SK-N-SH treated with all-trans-retinoic acid at 6 μM for 48 hours (cell line): ENCODE measurements around the gene ZSWIM2.

Experiments
- ATAC-seq: fragments of 200-7000 bp; cut with Tn5 transposase; 3 replicates; pipeline ENCODE4 v1.9.1; 2020; ENCODE audit warnings: mild to moderate bottlenecking, moderate library complexity
- ARNTL ChIP-seq: fragments of 450-650 bp; formaldehyde crosslinking; IDR thresholded peaks from 2 replicates; pipeline ENCODE4 v1.5.0; 2020; ENCODE audit warnings: low read depth, mild to moderate bottlenecking, moderate library complexity, borderline replicate concordance
- BACH2 ChIP-seq: fragments of 250-450 bp; sonication (Bioruptor Pico); IDR thresholded peaks from 2 replicates; pipeline ENCODE4 v1.9.0; 2021; ENCODE audit warnings: mild to moderate bottlenecking, borderline replicate concordance
- CSDC2 ChIP-seq: fragments of 250-450 bp; sonication (Bioruptor Pico); IDR thresholded peaks from 2 replicates; pipeline ENCODE4 v1.5.0; 2020; ENCODE audit warnings: mild to moderate bottlenecking, moderate library complexity
- CSRNP3 ChIP-seq: fragments of 250-450 bp; sonication (Bioruptor Pico); IDR thresholded peaks from 2 replicates; pipeline ENCODE4 v1.5.1; 2021; ENCODE audit warnings: mild to moderate bottlenecking, moderate library complexity
- ESRRG ChIP-seq: fragments of 250-450 bp; sonication (Bioruptor Pico); IDR thresholded peaks from 2 replicates; pipeline ENCODE4 v1.6.1; 2021; ENCODE audit warnings: mild to moderate bottlenecking
- GLIS3 ChIP-seq: fragments of 250-450 bp; sonication (Bioruptor Pico); IDR thresholded peaks from 2 replicates; pipeline ENCODE4 v1.5.0; 2020; ENCODE audit warnings: mild to moderate bottlenecking, moderate library complexity
- ISL1 ChIP-seq: fragments of 250-450 bp; sonication (Bioruptor Pico); IDR thresholded peaks from 2 replicates; pipeline ENCODE4 v2.1.2; 2022; ENCODE audit warnings: mild to moderate bottlenecking, moderate library complexity
- OSR1 ChIP-seq: fragments of 250-450 bp; sonication (Bioruptor Pico); IDR thresholded peaks from 2 replicates; pipeline ENCODE4 v1.8.0; 2022; ENCODE audit warnings: moderate library complexity, mild to moderate bottlenecking, inconsistent platforms
- PATZ1 ChIP-seq: fragments of 250-450 bp; sonication (Bioruptor Pico); IDR thresholded peaks from 2 replicates; pipeline ENCODE4 v1.8.0; 2020; ENCODE audit warnings: mild to moderate bottlenecking, moderate library complexity, borderline replicate concordance
- PPARA ChIP-seq: fragments of 250-450 bp; sonication (Bioruptor Pico); IDR thresholded peaks from 2 replicates; pipeline ENCODE4 v1.5.0; 2020; ENCODE audit warnings: mild to moderate bottlenecking, borderline replicate concordance
- RARB ChIP-seq: fragments of 250-450 bp; sonication (Bioruptor Pico); IDR thresholded peaks from 2 replicates; pipeline ENCODE4 v1.8.0; 2021; ENCODE audit warnings: mild to moderate bottlenecking, moderate library complexity
- TCF4 ChIP-seq: fragments of 250-450 bp; sonication (Bioruptor Pico); IDR thresholded peaks from 2 replicates; pipeline ENCODE4 v1.8.0; 2021; ENCODE audit warnings: mild to moderate bottlenecking, moderate library complexity, borderline replicate concordance
- ZC3H10 ChIP-seq: fragments of 250-450 bp; sonication (Bioruptor Pico); IDR thresholded peaks from 2 replicates; pipeline ENCODE4 v1.5.1; 2021; ENCODE audit warnings: mild to moderate bottlenecking, moderate library complexity
- ZFP3 ChIP-seq: fragments of 250-450 bp; sonication (Bioruptor Pico); IDR thresholded peaks from 2 replicates; pipeline ENCODE4 v1.5.0; 2020; ENCODE audit warnings: mild to moderate bottlenecking, moderate library complexity
- ZFP30 ChIP-seq: fragments of 450-650 bp; formaldehyde crosslinking; IDR thresholded peaks from 2 replicates; pipeline ENCODE4 v1.5.0; 2022; ENCODE audit warnings: mild to moderate bottlenecking, moderate library complexity
- ZNF565 ChIP-seq: fragments of 450-650 bp; formaldehyde crosslinking; conservative IDR thresholded peaks from 2 replicates; pipeline ENCODE4 v1.5.0; 2020; ENCODE audit warnings: low read depth, mild to moderate bottlenecking, moderate library complexity
- ZNF70 ChIP-seq: fragments of 450-650 bp; formaldehyde crosslinking; IDR thresholded peaks from 2 replicates; pipeline ENCODE4 v1.5.0; 2020; ENCODE audit warnings: mild to moderate bottlenecking, moderate library complexity
- ZNF8 ChIP-seq: fragments of 450-650 bp; formaldehyde crosslinking; IDR thresholded peaks from 2 replicates; pipeline ENCODE4 v1.5.0; 2020; ENCODE audit warnings: mild to moderate bottlenecking, moderate library complexity
- TF ChIP-seq, protein P1 (sequence below): fragments of 250-450 bp; sonication (Bioruptor Pico); IDR thresholded peaks from 2 replicates; pipeline ENCODE4 v1.8.0; 2021; ENCODE audit warnings: low read depth, mild to moderate bottlenecking, moderate library complexity, borderline replicate concordance
- TF ChIP-seq, protein P2 (sequence below): fragments of 250-450 bp; sonication (Bioruptor Pico); IDR thresholded peaks from 2 replicates; pipeline ENCODE4 v1.5.1; 2020; ENCODE audit warnings: low read depth, mild to moderate bottlenecking, moderate library complexity
- TF ChIP-seq, protein P3 (sequence below): fragments of 250-450 bp; sonication (Bioruptor Pico); IDR thresholded peaks from 2 replicates; pipeline ENCODE4 v1.5.0; 2020; ENCODE audit warnings: mild to moderate bottlenecking, moderate library complexity

Gene ZSWIM2

DNA sequence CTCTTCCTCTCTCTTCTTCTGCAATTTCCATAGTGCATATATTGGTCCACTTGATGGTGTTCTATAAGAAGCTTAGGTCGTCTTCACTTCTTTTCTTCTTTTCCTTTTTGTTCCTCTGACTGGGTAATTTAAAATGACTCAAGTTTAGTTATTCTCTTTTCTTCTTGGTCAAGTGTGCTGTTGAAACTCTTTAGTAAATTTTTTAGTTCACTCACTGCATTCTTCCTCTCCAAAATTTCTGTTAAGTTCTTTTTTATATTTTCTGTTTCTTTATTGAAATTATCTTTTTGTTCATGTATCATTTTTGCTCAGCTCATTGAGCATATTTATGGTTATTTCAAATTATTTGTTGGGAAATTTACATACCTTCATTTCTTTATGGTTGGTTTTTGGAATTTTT lies 32.7 kb upstream of the ZSWIM2 start:
- ATAC-seq: no peak
- TF ChIP-seq CSRNP3 (CRISPR knock-in tag) (no peak), ZNF8 (CRISPR knock-in tag) (no peak)

DNA sequence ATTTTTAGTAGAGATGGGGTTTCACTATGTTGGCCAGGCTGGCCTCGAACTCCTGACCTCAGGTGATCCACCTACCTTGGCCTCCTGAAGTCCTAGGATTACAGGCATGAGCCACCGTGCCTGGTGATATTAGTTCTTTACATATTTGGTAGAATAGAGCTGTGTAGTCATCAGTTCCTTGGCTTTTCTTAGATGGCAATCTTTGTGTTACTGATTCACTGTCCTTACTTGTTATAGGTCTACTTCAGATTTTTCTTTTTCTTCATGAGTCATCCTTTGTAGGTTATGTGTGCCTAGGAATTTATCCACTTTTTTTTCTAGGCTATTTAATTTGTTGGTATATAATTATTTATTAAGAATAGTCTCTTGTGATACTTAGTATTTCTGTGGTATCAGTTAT lies 30.3 kb upstream of the ZSWIM2 start:
- no peak for ATAC-seq
- TF ChIP-seq BACH2 (CRISPR knock-in tag) (no peak), CSDC2 (CRISPR knock-in tag) (no peak), ZNF565 (no peak), PATZ1 (no peak)

- no peak for ATAC-seq
- TF ChIP-seq ZFP3 (CRISPR knock-in tag): no peak
- no peak for TF ChIP-seq CSDC2 (CRISPR knock-in tag)
- TF ChIP-seq ZFP30 (CRISPR knock-in tag): no peak
- TF ChIP-seq TCF4 (CRISPR knock-in tag): no peak
- TF ChIP-seq, protein P1, sequence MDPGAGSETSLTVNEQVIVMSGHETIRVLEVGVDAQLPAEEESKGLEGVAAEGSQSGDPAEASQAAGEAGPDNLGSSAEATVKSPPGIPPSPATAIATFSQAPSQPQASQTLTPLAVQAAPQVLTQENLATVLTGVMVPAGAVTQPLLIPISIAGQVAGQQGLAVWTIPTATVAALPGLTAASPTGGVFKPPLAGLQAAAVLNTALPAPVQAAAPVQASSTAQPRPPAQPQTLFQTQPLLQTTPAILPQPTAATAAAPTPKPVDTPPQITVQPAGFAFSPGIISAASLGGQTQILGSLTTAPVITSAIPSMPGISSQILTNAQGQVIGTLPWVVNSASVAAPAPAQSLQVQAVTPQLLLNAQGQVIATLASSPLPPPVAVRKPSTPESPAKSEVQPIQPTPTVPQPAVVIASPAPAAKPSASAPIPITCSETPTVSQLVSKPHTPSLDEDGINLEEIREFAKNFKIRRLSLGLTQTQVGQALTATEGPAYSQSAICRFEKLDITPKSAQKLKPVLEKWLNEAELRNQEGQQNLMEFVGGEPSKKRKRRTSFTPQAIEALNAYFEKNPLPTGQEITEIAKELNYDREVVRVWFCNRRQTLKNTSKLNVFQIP (CRISPR knock-in tag): no peak
- TF ChIP-seq, protein P2, sequence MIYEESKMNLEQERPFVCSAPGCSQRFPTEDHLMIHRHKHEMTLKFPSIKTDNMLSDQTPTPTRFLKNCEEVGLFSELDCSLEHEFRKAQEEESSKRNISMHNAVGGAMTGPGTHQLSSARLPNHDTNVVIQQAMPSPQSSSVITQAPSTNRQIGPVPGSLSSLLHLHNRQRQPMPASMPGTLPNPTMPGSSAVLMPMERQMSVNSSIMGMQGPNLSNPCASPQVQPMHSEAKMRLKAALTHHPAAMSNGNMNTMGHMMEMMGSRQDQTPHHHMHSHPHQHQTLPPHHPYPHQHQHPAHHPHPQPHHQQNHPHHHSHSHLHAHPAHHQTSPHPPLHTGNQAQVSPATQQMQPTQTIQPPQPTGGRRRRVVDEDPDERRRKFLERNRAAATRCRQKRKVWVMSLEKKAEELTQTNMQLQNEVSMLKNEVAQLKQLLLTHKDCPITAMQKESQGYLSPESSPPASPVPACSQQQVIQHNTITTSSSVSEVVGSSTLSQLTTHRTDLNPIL (CRISPR knock-in tag): no peak
- TF ChIP-seq ZNF565: no peak
- TF ChIP-seq ZNF70 (CRISPR knock-in tag): no peak
- TF ChIP-seq, protein P3, sequence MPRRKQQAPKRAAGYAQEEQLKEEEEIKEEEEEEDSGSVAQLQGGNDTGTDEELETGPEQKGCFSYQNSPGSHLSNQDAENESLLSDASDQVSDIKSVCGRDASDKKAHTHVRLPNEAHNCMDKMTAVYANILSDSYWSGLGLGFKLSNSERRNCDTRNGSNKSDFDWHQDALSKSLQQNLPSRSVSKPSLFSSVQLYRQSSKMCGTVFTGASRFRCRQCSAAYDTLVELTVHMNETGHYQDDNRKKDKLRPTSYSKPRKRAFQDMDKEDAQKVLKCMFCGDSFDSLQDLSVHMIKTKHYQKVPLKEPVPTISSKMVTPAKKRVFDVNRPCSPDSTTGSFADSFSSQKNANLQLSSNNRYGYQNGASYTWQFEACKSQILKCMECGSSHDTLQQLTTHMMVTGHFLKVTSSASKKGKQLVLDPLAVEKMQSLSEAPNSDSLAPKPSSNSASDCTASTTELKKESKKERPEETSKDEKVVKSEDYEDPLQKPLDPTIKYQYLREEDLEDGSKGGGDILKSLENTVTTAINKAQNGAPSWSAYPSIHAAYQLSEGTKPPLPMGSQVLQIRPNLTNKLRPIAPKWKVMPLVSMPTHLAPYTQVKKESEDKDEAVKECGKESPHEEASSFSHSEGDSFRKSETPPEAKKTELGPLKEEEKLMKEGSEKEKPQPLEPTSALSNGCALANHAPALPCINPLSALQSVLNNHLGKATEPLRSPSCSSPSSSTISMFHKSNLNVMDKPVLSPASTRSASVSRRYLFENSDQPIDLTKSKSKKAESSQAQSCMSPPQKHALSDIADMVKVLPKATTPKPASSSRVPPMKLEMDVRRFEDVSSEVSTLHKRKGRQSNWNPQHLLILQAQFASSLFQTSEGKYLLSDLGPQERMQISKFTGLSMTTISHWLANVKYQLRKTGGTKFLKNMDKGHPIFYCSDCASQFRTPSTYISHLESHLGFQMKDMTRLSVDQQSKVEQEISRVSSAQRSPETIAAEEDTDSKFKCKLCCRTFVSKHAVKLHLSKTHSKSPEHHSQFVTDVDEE (CRISPR knock-in tag): no peak
- no peak for TF ChIP-seq RARB (CRISPR knock-in tag)
- no peak for TF ChIP-seq ISL1 (CRISPR knock-in tag)
- no peak for TF ChIP-seq ZC3H10 (CRISPR knock-in tag)
- TF ChIP-seq PPARA (CRISPR knock-in tag): no peak
- TF ChIP-seq ARNTL (CRISPR knock-in tag): no peak
- no peak for TF ChIP-seq CSRNP3 (CRISPR knock-in tag)
- TF ChIP-seq PATZ1: no peak
- TF ChIP-seq OSR1 (CRISPR knock-in tag): no peak
- no peak for TF ChIP-seq ZNF8 (CRISPR knock-in tag)
- no peak for TF ChIP-seq GLIS3 (CRISPR knock-in tag)
- no peak for TF ChIP-seq ESRRG
These were observed 25.7 kb upstream of the ZSWIM2 start for GRCh38 chr2:186874713-186875112.
